Liver (tissue), 9 donors: ENCODE data around the gene OSBPL5. TPM values are rescaled to one million over a fixed set of nuclear protein-coding genes. Genes with fewer than 3 reads are reported as not detected.

Experiments
- DNase-seq: peaks from one replicate; pipeline ENCODE4 v3.0.0-alpha.2; 2017; ENCODE audit warnings: low spot score
- H3K27ac ChIP-seq, 2 donors: one replicate each; pipeline ENCODE4 v1.7.0; 2013; ENCODE audit warnings: inconsistent platforms in 2 of 2, low read length in 2 of 2, control low read depth in 1 of 2, low read depth in 1 of 2, mild to moderate bottlenecking in 1 of 2
- H3K27me3 ChIP-seq, 4 donors: one replicate each; pipeline versions ENCODE4 v1.6.1 to v1.7.0; 2013; ENCODE audit warnings: low read length in 3 of 4, inconsistent platforms in 1 of 4, mild to moderate bottlenecking in 1 of 4, moderate library complexity in 1 of 4; ENCODE audit not compliant: control insufficient read depth in 4 of 4, insufficient read depth in 4 of 4
- H3K36me3 ChIP-seq, 4 donors: one replicate each; pipeline versions ENCODE4 v1.6.1 to v1.7.0; 2013; ENCODE audit warnings: low read length in 3 of 4, mild to moderate bottlenecking in 3 of 4, low read depth in 1 of 4, moderate library complexity in 1 of 4; ENCODE audit not compliant: control insufficient read depth in 4 of 4, insufficient read depth in 3 of 4
- H3K4me1 ChIP-seq, 4 donors: one replicate each; pipeline versions ENCODE4 v1.6.1 to v1.7.0; 2013; ENCODE audit warnings: low read length in 3 of 4, mild to moderate bottlenecking in 3 of 4, moderate library complexity in 1 of 4; ENCODE audit not compliant: control insufficient read depth in 4 of 4, insufficient read depth in 4 of 4
- H3K4me3 ChIP-seq, 3 donors: one replicate each; pipeline versions ENCODE4 v1.6.1 to v1.7.0; 2013; ENCODE audit warnings: low read length in 3 of 3, control low read depth in 1 of 3, low read depth in 1 of 3, mild to moderate bottlenecking in 1 of 3
- H3K9ac ChIP-seq, 2 donors: one replicate each; pipeline ENCODE4 v1.7.0; 2013; ENCODE audit warnings: low read length in 2 of 2, mild to moderate bottlenecking in 2 of 2, moderate library complexity in 2 of 2, control low read depth in 1 of 2, low read depth in 1 of 2
- H3K9me3 ChIP-seq, 4 donors: one replicate each; pipeline versions ENCODE4 v1.6.1 to v1.7.0; 2013; ENCODE audit warnings: low read length in 3 of 4; ENCODE audit not compliant: control insufficient read depth in 4 of 4
- ATF3 ChIP-seq: IDR thresholded peaks from 2 replicates; pipeline ENCODE4 v1.6.1; 2016; ENCODE audit warnings: antibody characterized with exemption
- EGR1 ChIP-seq, 2 donors: IDR thresholded peaks; 2 replicates each; pipeline ENCODE4 v1.6.1; 2016 to 2018; ENCODE audit warnings: antibody characterized with exemption in 2 of 2, low read depth in 2 of 2
- FOXA1 ChIP-seq: IDR thresholded peaks from 2 replicates; pipeline ENCODE4 v1.6.1; 2016; ENCODE audit warnings: antibody characterized with exemption
- FOXA2 ChIP-seq: IDR thresholded peaks from 2 replicates; pipeline ENCODE4 v1.6.1; 2016; ENCODE audit warnings: antibody characterized with exemption
- HNF4A ChIP-seq, 2 donors: conservative IDR thresholded peaks; 2 replicates each; pipeline ENCODE4 v1.6.1; 2016; ENCODE audit warnings: antibody characterized with exemption in 2 of 2, mild to moderate bottlenecking in 2 of 2
- HNF4G ChIP-seq: IDR thresholded peaks from 2 replicates; pipeline ENCODE4 v1.6.1; 2016; ENCODE audit warnings: antibody characterized with exemption
- NR2F2 ChIP-seq: IDR thresholded peaks from 2 replicates; pipeline ENCODE4 v1.6.1; 2016; ENCODE audit warnings: antibody characterized with exemption
- RAD21 ChIP-seq, 2 donors: IDR thresholded peaks; 2 replicates each; pipeline ENCODE4 v1.6.1; 2016; ENCODE audit warnings: antibody characterized with exemption in 2 of 2, mild to moderate bottlenecking in 2 of 2
- RXRA ChIP-seq, 2 donors: IDR thresholded peaks; 2 replicates each; pipeline ENCODE4 v1.6.1; 2017 to 2018; ENCODE audit warnings: antibody characterized with exemption in 2 of 2, mild to moderate bottlenecking in 1 of 2
- SP1 ChIP-seq: IDR thresholded peaks from 2 replicates; pipeline ENCODE4 v1.6.1; 2018; ENCODE audit warnings: antibody characterized with exemption, mild to moderate bottlenecking
- TAF1 ChIP-seq: conservative IDR thresholded peaks from 2 replicates; pipeline ENCODE4 v1.6.1; 2016; ENCODE audit warnings: antibody characterized with exemption, mild to moderate bottlenecking
- ZBTB33 ChIP-seq: IDR thresholded peaks from 2 replicates; pipeline ENCODE4 v1.6.1; 2016; ENCODE audit warnings: antibody characterized with exemption
- WGBS: extraction: QIAGEN DNeasy Blood & Tissue Kit; methylation state at CpG from one replicate; pipeline ENCODE4 v1.1.7; 2013; 5-methylcytosine and 5-hydroxymethylcytosine counted together
- polyA plus RNA-seq, 2 donors: library from polyadenylated mRNA; stranded (reverse) in 1 of 2; unstranded in 1 of 2; fragments of 200-250 nt in 1 of 2; fragments of >200 nt in 1 of 2; fragmentation: Nextera tagmentation in 1 of 2; extraction: Ambion mirVana in 1 of 2; gene quantifications; one replicate each; pipeline versions ENCODE4 v1.2.1 to v1.2.3, GENCODE V29; 2013 to 2015
- total RNA-seq, 2 donors: library from RNA; depleted of rRNA; stranded (reverse); fragments of >200 nt; gene quantifications; one replicate each; pipeline ENCODE4 v1.2.3, GENCODE V29; 2014
- TF ChIP-seq, protein P1 (sequence below): IDR thresholded peaks from 2 replicates; pipeline ENCODE4 v1.6.1; 2016; ENCODE audit warnings: antibody characterized with exemption, mild to moderate bottlenecking
- TF ChIP-seq, protein P2 (sequence below): fragments of 150-350 bp; IDR thresholded peaks from 2 replicates; pipeline ENCODE4 v1.5.1; 2017; ENCODE audit warnings: improper control_type of control experiment, low read depth, low read length; ENCODE audit not compliant: missing input control
- donor health status: healthy.
- donor health status: healthy.
- donor health status: healthy.
- donor health status: healthy.
- donor health status: healthy.

OSBPL5 gene
- total and polyA plus RNA-seq, 4 donors: 0.74 to 6.2 (median 3.9) TPM

GRCh38 chr11:3203221-3204043, 38.3 kb upstream of the OSBPL5 start:
- no peak overlapping the region for H3K27ac ChIP-seq
- 3% methylated on average over 51 of the region's 51 CpGs for WGBS
- no peak overlapping the region for H3K9ac ChIP-seq
- no peak for DNase-seq
- H3K9me3 ChIP-seq: no peaks in the 10 kb centered on the region
- no peak overlapping the region for H3K4me3 ChIP-seq
- TF ChIP-seq SP1: no peak
- TF ChIP-seq RAD21 (IDR thresholded peaks at IDR 0.05): no peak
- no peak for TF ChIP-seq RXRA (IDR thresholded peaks at IDR 0.05)
- TF ChIP-seq FOXA1: no peak
- TF ChIP-seq EGR1 (IDR thresholded peaks at IDR 0.05; ENCODE audit: low read depth in 2 of 2): no peak
- no peak for TF ChIP-seq FOXA2
- TF ChIP-seq HNF4A (conservative IDR thresholded peaks at IDR 0.05): no peak
- TF ChIP-seq, protein P1, sequence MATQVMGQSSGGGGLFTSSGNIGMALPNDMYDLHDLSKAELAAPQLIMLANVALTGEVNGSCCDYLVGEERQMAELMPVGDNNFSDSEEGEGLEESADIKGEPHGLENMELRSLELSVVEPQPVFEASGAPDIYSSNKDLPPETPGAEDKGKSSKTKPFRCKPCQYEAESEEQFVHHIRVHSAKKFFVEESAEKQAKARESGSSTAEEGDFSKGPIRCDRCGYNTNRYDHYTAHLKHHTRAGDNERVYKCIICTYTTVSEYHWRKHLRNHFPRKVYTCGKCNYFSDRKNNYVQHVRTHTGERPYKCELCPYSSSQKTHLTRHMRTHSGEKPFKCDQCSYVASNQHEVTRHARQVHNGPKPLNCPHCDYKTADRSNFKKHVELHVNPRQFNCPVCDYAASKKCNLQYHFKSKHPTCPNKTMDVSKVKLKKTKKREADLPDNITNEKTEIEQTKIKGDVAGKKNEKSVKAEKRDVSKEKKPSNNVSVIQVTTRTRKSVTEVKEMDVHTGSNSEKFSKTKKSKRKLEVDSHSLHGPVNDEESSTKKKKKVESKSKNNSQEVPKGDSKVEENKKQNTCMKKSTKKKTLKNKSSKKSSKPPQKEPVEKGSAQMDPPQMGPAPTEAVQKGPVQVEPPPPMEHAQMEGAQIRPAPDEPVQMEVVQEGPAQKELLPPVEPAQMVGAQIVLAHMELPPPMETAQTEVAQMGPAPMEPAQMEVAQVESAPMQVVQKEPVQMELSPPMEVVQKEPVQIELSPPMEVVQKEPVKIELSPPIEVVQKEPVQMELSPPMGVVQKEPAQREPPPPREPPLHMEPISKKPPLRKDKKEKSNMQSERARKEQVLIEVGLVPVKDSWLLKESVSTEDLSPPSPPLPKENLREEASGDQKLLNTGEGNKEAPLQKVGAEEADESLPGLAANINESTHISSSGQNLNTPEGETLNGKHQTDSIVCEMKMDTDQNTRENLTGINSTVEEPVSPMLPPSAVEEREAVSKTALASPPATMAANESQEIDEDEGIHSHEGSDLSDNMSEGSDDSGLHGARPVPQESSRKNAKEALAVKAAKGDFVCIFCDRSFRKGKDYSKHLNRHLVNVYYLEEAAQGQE: no peak
- TF ChIP-seq ZBTB33: no peak
- TF ChIP-seq, protein P2, sequence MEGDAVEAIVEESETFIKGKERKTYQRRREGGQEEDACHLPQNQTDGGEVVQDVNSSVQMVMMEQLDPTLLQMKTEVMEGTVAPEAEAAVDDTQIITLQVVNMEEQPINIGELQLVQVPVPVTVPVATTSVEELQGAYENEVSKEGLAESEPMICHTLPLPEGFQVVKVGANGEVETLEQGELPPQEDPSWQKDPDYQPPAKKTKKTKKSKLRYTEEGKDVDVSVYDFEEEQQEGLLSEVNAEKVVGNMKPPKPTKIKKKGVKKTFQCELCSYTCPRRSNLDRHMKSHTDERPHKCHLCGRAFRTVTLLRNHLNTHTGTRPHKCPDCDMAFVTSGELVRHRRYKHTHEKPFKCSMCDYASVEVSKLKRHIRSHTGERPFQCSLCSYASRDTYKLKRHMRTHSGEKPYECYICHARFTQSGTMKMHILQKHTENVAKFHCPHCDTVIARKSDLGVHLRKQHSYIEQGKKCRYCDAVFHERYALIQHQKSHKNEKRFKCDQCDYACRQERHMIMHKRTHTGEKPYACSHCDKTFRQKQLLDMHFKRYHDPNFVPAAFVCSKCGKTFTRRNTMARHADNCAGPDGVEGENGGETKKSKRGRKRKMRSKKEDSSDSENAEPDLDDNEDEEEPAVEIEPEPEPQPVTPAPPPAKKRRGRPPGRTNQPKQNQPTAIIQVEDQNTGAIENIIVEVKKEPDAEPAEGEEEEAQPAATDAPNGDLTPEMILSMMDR: no peak
- TF ChIP-seq HNF4G: no peak
- no peak for TF ChIP-seq TAF1
- peaks cover 0 to 14% (median 1%) of the 10 kb centered on the region in 4 donors for H3K27me3 ChIP-seq
- H3K36me3 ChIP-seq: no peaks in the 10 kb centered on the region
- peaks cover 0 to 5% (median 2%) of the 10 kb centered on the region in 4 donors for H3K4me1 ChIP-seq

DNA sequence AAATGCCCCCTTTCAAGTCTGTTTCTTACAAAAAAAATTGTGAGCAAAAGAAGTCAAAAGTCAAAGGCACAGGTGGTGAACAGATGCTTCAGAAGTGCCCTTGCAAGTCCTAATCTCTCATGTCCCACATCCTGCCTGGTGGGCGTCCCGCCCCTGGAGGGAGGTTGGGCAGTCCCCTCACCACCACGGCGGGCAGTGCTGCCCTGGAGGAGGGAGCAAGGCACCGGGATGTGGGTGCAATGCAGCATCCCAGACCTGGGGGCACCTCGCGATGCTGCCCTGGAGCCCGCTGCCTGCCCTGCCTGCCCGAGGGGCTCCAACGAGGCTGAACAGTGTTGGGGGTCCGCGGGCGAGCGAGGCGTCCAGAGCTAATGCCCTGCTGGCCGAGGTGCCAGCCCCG, 37.6 kb upstream of the OSBPL5 start:
- 17% methylated on average over 17 of the region's 17 CpGs for WGBS
- Histone ChIP-seq H3K9me3 (no peaks in the 10 kb centered on the region), H3K4me1 (peaks cover 0 to 5% (median 2%) of the 10 kb centered on the region in 4 donors), H3K9ac (no peak overlapping the region), H3K27ac (no peak overlapping the region), H3K36me3 (no peaks in the 10 kb centered on the region), H3K27me3 (peaks cover 0 to 14% (median 1%) of the 10 kb centered on the region in 4 donors), H3K4me3 (no peak overlapping the region)
- no peak for TF ChIP-seq ZBTB33
- TF ChIP-seq EGR1 (IDR thresholded peaks at IDR 0.05; ENCODE audit: low read depth in 2 of 2): no peak
- TF ChIP-seq, protein P2: no peak
- TF ChIP-seq FOXA1: no peak
- TF ChIP-seq HNF4A (conservative IDR thresholded peaks at IDR 0.05): no peak
- TF ChIP-seq FOXA2: no peak
- TF ChIP-seq RAD21 (IDR thresholded peaks at IDR 0.05): no peak
- no peak for TF ChIP-seq NR2F2
- TF ChIP-seq SP1: no peak
- TF ChIP-seq ATF3: no peak
- no peak for TF ChIP-seq HNF4G
- no peak for DNase-seq
